Measurements from ENCODE around the gene ARHGAP23.

Gene ARHGAP23

GRCh38 chr17:38401459-38401858 is 26.8 kb upstream of the ARHGAP23 start:
- in situ Hi-C loops (cut with HindIII; ENCODE audit: low pct_ligation_motif_present, low sequenced_read_pairs): no loop called here
- no peak overlapping the region for H3K27ac ChIP-seq
- TF ChIP-seq, protein P1, sequence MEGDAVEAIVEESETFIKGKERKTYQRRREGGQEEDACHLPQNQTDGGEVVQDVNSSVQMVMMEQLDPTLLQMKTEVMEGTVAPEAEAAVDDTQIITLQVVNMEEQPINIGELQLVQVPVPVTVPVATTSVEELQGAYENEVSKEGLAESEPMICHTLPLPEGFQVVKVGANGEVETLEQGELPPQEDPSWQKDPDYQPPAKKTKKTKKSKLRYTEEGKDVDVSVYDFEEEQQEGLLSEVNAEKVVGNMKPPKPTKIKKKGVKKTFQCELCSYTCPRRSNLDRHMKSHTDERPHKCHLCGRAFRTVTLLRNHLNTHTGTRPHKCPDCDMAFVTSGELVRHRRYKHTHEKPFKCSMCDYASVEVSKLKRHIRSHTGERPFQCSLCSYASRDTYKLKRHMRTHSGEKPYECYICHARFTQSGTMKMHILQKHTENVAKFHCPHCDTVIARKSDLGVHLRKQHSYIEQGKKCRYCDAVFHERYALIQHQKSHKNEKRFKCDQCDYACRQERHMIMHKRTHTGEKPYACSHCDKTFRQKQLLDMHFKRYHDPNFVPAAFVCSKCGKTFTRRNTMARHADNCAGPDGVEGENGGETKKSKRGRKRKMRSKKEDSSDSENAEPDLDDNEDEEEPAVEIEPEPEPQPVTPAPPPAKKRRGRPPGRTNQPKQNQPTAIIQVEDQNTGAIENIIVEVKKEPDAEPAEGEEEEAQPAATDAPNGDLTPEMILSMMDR (IDR thresholded peaks at IDR 0.05; ENCODE audit: low read depth, low read length, missing control alignments): no peak
- no peaks in the 10 kb centered on the region for H3K27me3 ChIP-seq (replicated peaks)
- peaks cover 12% of the 10 kb centered on the region for H3K36me3 ChIP-seq (replicated peaks)
- no peak for DNase-seq
- H3K4me3 ChIP-seq (ENCODE audit: low read depth, low read length): no peak overlapping the region

- Histone ChIP-seq H3K27me3 (replicated peaks) (no peaks in the 10 kb centered on the region), H3K27ac (no peak overlapping the region), H3K36me3 (replicated peaks) (peaks cover 4% of the 10 kb centered on the region), H3K4me3 (ENCODE audit: low read depth, low read length) (no peak overlapping the region)
- DNase-seq: no peak
- in situ Hi-C loops (cut with HindIII; ENCODE audit: low pct_ligation_motif_present, low sequenced_read_pairs): no loop called here
- TF ChIP-seq, protein P1 (IDR thresholded peaks at IDR 0.05; ENCODE audit: low read depth, low read length, missing control alignments): peak; percentile 24
These were observed 25.4 kb upstream of the ARHGAP23 start for GRCh38 chr17:38402897-38403296.

DNA sequence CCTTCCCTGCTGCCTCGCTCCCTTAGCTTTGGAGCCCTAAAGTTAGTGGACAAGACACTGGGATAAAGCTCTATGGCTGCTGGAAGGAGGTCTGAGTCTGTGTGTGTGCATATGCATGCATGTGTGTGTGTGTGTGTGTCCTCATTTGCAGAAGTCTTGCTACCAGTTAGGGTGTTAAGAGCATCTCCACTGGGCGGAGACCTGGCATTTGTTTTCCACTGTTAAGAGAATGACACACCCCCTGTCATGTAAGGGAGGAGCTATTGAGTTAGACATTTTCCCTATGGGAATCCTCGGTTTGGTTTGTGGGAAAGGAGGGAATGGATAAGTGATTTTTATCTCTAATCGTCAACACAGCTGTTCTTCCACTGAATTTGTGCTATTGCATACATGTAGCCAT is 24.8 kb upstream of the ARHGAP23 start:
- H3K27me3 ChIP-seq (replicated peaks): no peaks in the 10 kb centered on the region
- in situ Hi-C loops (cut with HindIII; ENCODE audit: low pct_ligation_motif_present, low sequenced_read_pairs): no loop called here
- H3K27ac ChIP-seq: no peak overlapping the region
- H3K36me3 ChIP-seq (replicated peaks): peaks cover 3% of the 10 kb centered on the region
- TF ChIP-seq, protein P1 (IDR thresholded peaks at IDR 0.05; ENCODE audit: low read depth, low read length, missing control alignments): no peak
- DNase-seq: no peak
- H3K4me3 ChIP-seq (ENCODE audit: low read depth, low read length): no peak overlapping the region

DNA sequence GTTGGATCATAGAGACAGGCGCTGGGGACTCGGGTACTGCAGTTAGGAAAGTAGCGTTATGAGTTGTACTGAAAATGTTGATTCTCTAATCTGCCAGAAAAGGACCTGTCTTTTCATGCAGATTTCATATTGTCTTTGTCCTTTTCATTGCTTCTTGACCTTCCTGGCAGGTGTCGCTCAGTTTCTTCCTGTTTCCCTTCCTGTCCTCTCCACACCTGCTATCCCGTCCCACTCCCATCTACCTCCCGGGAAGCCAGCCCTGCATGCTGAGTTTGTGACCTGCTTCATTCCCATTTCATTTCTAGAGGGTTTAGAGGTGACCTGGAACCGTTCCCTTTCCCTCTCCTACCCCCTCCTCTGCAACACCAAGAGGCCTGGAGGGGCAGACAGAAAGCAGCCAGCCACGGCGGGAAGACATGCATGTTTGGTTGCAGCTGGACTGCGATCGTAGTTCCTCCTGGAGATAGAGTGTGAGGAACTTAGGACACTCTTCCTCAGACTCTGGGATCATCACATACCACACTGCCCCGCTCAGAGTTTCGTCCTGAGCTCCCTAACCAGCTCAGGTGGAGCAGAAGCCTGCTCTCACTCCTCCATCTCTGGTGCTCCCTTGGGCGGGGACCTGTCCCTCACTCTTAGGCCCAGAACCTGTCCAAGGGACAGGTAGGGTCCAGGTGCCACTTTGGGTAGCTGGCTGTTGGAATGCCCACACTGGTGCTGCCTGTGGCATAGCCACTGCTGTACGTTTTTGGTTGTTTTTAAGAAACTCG is 23.9 kb upstream of the ARHGAP23 start:
- no peaks in the 10 kb centered on the region for H3K27me3 ChIP-seq (replicated peaks)
- peaks cover 3% of the 10 kb centered on the region for H3K36me3 ChIP-seq (replicated peaks)
- TF ChIP-seq, protein P1 (IDR thresholded peaks at IDR 0.05; ENCODE audit: low read depth, low read length, missing control alignments): no peak
- DNase-seq: no peak
- H3K4me3 ChIP-seq (ENCODE audit: low read depth, low read length): no peak overlapping the region
- in situ Hi-C loops (cut with HindIII; ENCODE audit: low pct_ligation_motif_present, low sequenced_read_pairs): no loop called here
- H3K27ac ChIP-seq: no peak overlapping the region

- TF ChIP-seq, protein P1 (IDR thresholded peaks at IDR 0.05; ENCODE audit: low read depth, low read length, missing control alignments): no peak
- in situ Hi-C loops (cut with HindIII; ENCODE audit: low pct_ligation_motif_present, low sequenced_read_pairs): no loop called here
- DNase-seq: no peak
These were observed 22.6 kb upstream of the ARHGAP23 start for GRCh38 chr17:38405654-38406053.

DNA sequence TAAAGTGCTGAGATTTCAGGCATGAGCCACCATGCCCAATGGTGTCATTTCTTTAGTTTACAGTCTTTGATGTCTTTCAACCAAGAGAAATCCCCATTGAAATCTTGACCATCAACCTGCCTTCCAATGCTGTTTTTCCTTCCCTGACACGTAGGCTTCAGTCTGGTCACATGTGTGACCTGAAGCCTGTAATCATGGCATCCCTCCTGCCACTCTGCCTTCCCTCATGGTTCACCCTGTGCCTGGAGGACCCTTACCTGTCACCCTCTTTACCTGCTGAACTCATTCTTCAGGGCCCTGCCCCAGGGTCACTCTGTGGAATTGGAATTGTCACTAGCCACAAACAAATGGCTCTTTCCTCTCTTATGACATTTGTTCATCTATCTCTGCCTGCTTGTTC is 18.1 kb upstream of the ARHGAP23 start:
- TF ChIP-seq, protein P1 (IDR thresholded peaks at IDR 0.05; ENCODE audit: low read depth, low read length, missing control alignments): no peak
- Histone ChIP-seq H3K4me3 (ENCODE audit: low read depth, low read length) (no peak overlapping the region), H3K27ac (no peak overlapping the region), H3K27me3 (replicated peaks) (no peaks in the 10 kb centered on the region), H3K36me3 (replicated peaks) (no peaks in the 10 kb centered on the region)
- no peak for DNase-seq
- in situ Hi-C loops (cut with HindIII; ENCODE audit: low pct_ligation_motif_present, low sequenced_read_pairs): no loop called here

More at GRCh38 chr17:38405654-38406053, 22.6 kb upstream of the ARHGAP23 start:
- Histone ChIP-seq H3K27ac (no peak overlapping the region), H3K4me3 (ENCODE audit: low read depth, low read length) (no peak overlapping the region), H3K36me3 (replicated peaks) (no peaks in the 10 kb centered on the region), H3K27me3 (replicated peaks) (no peaks in the 10 kb centered on the region)
